Liver (tissue), 9 donors: ENCODE results near the gene KCNQ1. TPM values are rescaled to one million over a fixed set of nuclear protein-coding genes. Genes with fewer than 3 reads are reported as not detected.

Experiments
- DNase-seq: peaks from one replicate; pipeline ENCODE4 v3.0.0-alpha.2; 2017; ENCODE audit warnings: low spot score
- H3K27ac ChIP-seq, 2 donors: one replicate each; pipeline ENCODE4 v1.7.0; 2013; ENCODE audit warnings: inconsistent platforms in 2 of 2, low read length in 2 of 2, control low read depth in 1 of 2, low read depth in 1 of 2, mild to moderate bottlenecking in 1 of 2
- H3K27me3 ChIP-seq, 4 donors: one replicate each; pipeline versions ENCODE4 v1.6.1 to v1.7.0; 2013; ENCODE audit warnings: low read length in 3 of 4, inconsistent platforms in 1 of 4, mild to moderate bottlenecking in 1 of 4, moderate library complexity in 1 of 4; ENCODE audit not compliant: control insufficient read depth in 4 of 4, insufficient read depth in 4 of 4
- H3K36me3 ChIP-seq, 4 donors: one replicate each; pipeline versions ENCODE4 v1.6.1 to v1.7.0; 2013; ENCODE audit warnings: low read length in 3 of 4, mild to moderate bottlenecking in 3 of 4, low read depth in 1 of 4, moderate library complexity in 1 of 4; ENCODE audit not compliant: control insufficient read depth in 4 of 4, insufficient read depth in 3 of 4
- H3K4me1 ChIP-seq, 4 donors: one replicate each; pipeline versions ENCODE4 v1.6.1 to v1.7.0; 2013; ENCODE audit warnings: low read length in 3 of 4, mild to moderate bottlenecking in 3 of 4, moderate library complexity in 1 of 4; ENCODE audit not compliant: control insufficient read depth in 4 of 4, insufficient read depth in 4 of 4
- H3K4me3 ChIP-seq, 3 donors: one replicate each; pipeline versions ENCODE4 v1.6.1 to v1.7.0; 2013; ENCODE audit warnings: low read length in 3 of 3, control low read depth in 1 of 3, low read depth in 1 of 3, mild to moderate bottlenecking in 1 of 3
- H3K9ac ChIP-seq, 2 donors: one replicate each; pipeline ENCODE4 v1.7.0; 2013; ENCODE audit warnings: low read length in 2 of 2, mild to moderate bottlenecking in 2 of 2, moderate library complexity in 2 of 2, control low read depth in 1 of 2, low read depth in 1 of 2
- H3K9me3 ChIP-seq, 4 donors: one replicate each; pipeline versions ENCODE4 v1.6.1 to v1.7.0; 2013; ENCODE audit warnings: low read length in 3 of 4; ENCODE audit not compliant: control insufficient read depth in 4 of 4
- ATF3 ChIP-seq: IDR thresholded peaks from 2 replicates; pipeline ENCODE4 v1.6.1; 2016; ENCODE audit warnings: antibody characterized with exemption
- CTCF ChIP-seq: fragments of 150-350 bp; IDR thresholded peaks from 2 replicates; pipeline ENCODE4 v1.5.1; 2017; ENCODE audit warnings: improper control_type of control experiment, low read depth, low read length; ENCODE audit not compliant: missing input control
- EGR1 ChIP-seq, 2 donors: IDR thresholded peaks; 2 replicates each; pipeline ENCODE4 v1.6.1; 2016 to 2018; ENCODE audit warnings: antibody characterized with exemption in 2 of 2, low read depth in 2 of 2
- FOXA1 ChIP-seq: IDR thresholded peaks from 2 replicates; pipeline ENCODE4 v1.6.1; 2016; ENCODE audit warnings: antibody characterized with exemption
- FOXA2 ChIP-seq: IDR thresholded peaks from 2 replicates; pipeline ENCODE4 v1.6.1; 2016; ENCODE audit warnings: antibody characterized with exemption
- GABPA ChIP-seq, 2 donors: IDR thresholded peaks in 1 of 2; conservative IDR thresholded peaks in 1 of 2; 2 replicates each; pipeline ENCODE4 v1.6.1; 2016; ENCODE audit warnings: antibody characterized with exemption in 2 of 2, mild to moderate bottlenecking in 1 of 2, moderate library complexity in 1 of 2
- HNF4A ChIP-seq, 2 donors: conservative IDR thresholded peaks; 2 replicates each; pipeline ENCODE4 v1.6.1; 2016; ENCODE audit warnings: antibody characterized with exemption in 2 of 2, mild to moderate bottlenecking in 2 of 2
- HNF4G ChIP-seq: IDR thresholded peaks from 2 replicates; pipeline ENCODE4 v1.6.1; 2016; ENCODE audit warnings: antibody characterized with exemption
- JUND ChIP-seq, 2 donors: IDR thresholded peaks; 2 replicates each; pipeline ENCODE4 v1.6.1; 2016; ENCODE audit warnings: antibody characterized with exemption in 2 of 2
- MAX ChIP-seq: IDR thresholded peaks from 2 replicates; pipeline ENCODE4 v1.6.1; 2016; ENCODE audit warnings: antibody characterized with exemption
- NR2F2 ChIP-seq: IDR thresholded peaks from 2 replicates; pipeline ENCODE4 v1.6.1; 2016; ENCODE audit warnings: antibody characterized with exemption
- RAD21 ChIP-seq, 2 donors: IDR thresholded peaks; 2 replicates each; pipeline ENCODE4 v1.6.1; 2016; ENCODE audit warnings: antibody characterized with exemption in 2 of 2, mild to moderate bottlenecking in 2 of 2
- REST ChIP-seq: IDR thresholded peaks from 2 replicates; pipeline ENCODE4 v1.6.1; 2016; ENCODE audit warnings: antibody characterized with exemption, mild to moderate bottlenecking
- RXRA ChIP-seq, 2 donors: IDR thresholded peaks; 2 replicates each; pipeline ENCODE4 v1.6.1; 2017 to 2018; ENCODE audit warnings: antibody characterized with exemption in 2 of 2, mild to moderate bottlenecking in 1 of 2
- SP1 ChIP-seq: IDR thresholded peaks from 2 replicates; pipeline ENCODE4 v1.6.1; 2018; ENCODE audit warnings: antibody characterized with exemption, mild to moderate bottlenecking
- TAF1 ChIP-seq: conservative IDR thresholded peaks from 2 replicates; pipeline ENCODE4 v1.6.1; 2016; ENCODE audit warnings: antibody characterized with exemption, mild to moderate bottlenecking
- YY1 ChIP-seq: IDR thresholded peaks from 2 replicates; pipeline ENCODE4 v1.6.1; 2016; ENCODE audit warnings: antibody characterized with exemption, mild to moderate bottlenecking
- ZBTB33 ChIP-seq: IDR thresholded peaks from 2 replicates; pipeline ENCODE4 v1.6.1; 2016; ENCODE audit warnings: antibody characterized with exemption
- WGBS: extraction: QIAGEN DNeasy Blood & Tissue Kit; methylation state at CpG from one replicate; pipeline ENCODE4 v1.1.7; 2013; 5-methylcytosine and 5-hydroxymethylcytosine counted together
- polyA plus RNA-seq, 2 donors: library from polyadenylated mRNA; stranded (reverse) in 1 of 2; unstranded in 1 of 2; fragments of 200-250 nt in 1 of 2; fragments of >200 nt in 1 of 2; fragmentation: Nextera tagmentation in 1 of 2; extraction: Ambion mirVana in 1 of 2; gene quantifications; one replicate each; pipeline versions ENCODE4 v1.2.1 to v1.2.3, GENCODE V29; 2013 to 2015
- total RNA-seq, 2 donors: library from RNA; depleted of rRNA; stranded (reverse); fragments of >200 nt; gene quantifications; one replicate each; pipeline ENCODE4 v1.2.3, GENCODE V29; 2014
- donor health status: healthy.
- donor health status: healthy.
- donor health status: healthy.
- donor health status: healthy.
- donor health status: healthy.

KCNQ1 gene
- total and polyA plus RNA-seq, 4 donors, result 0.31 to 2.2 (median 1.5) TPM

- TF ChIP-seq EGR1 (IDR thresholded peaks at IDR 0.05; ENCODE audit: low read depth in 2 of 2) (no peak), CTCF (no peak), FOXA1 (no peak), NR2F2 (no peak), HNF4G (no peak), SP1 (no peak), TAF1 (no peak)
Measured at GRCh38 chr11:2561696-2562581, 117.1 kb downstream of the KCNQ1 start (continued).

GRCh38 chr11:2562890-2563212 lies 118.0 kb downstream of the KCNQ1 start:
- no peak for DNase-seq
- Histone ChIP-seq H3K27me3 (no peaks in the 10 kb centered on the region), H3K9ac (no peak overlapping the region), H3K4me3 (no peak overlapping the region), H3K4me1 (no peaks in the 10 kb centered on the region), H3K27ac (no peak overlapping the region), H3K36me3 (no peaks in the 10 kb centered on the region), H3K9me3 (no peaks in the 10 kb centered on the region)
- WGBS, result 80% methylated on average over 6 of the region's 6 CpGs
- TF ChIP-seq GABPA (IDR thresholded peaks at IDR 0.05 in 1 of 2, conservative IDR thresholded peaks at IDR 0.05 in 1 of 2) (no peak), ATF3 (no peak)

- no peaks in the 10 kb centered on the region for H3K36me3 ChIP-seq
- H3K27ac ChIP-seq, result no peak overlapping the region
- H3K4me1 ChIP-seq, result no peaks in the 10 kb centered on the region
- no peak for TF ChIP-seq RXRA (IDR thresholded peaks at IDR 0.05)
- TF ChIP-seq GABPA (IDR thresholded peaks at IDR 0.05 in 1 of 2, conservative IDR thresholded peaks at IDR 0.05 in 1 of 2), result no peak
- TF ChIP-seq NR2F2, result no peak
- TF ChIP-seq SP1, result no peak
- no peak for TF ChIP-seq ZBTB33
- TF ChIP-seq EGR1 (IDR thresholded peaks at IDR 0.05; ENCODE audit: low read depth in 2 of 2), result no peak
- TF ChIP-seq MAX, result no peak
- no peak for TF ChIP-seq REST
- no peak for TF ChIP-seq RAD21 (IDR thresholded peaks at IDR 0.05)
- TF ChIP-seq JUND (IDR thresholded peaks at IDR 0.05), result no peak
- TF ChIP-seq HNF4A (conservative IDR thresholded peaks at IDR 0.05), result no peak
- no peak for TF ChIP-seq YY1
- no peak for TF ChIP-seq FOXA1
- no peak for TF ChIP-seq HNF4G
- no peak for TF ChIP-seq FOXA2
- TF ChIP-seq CTCF, result no peak
- 73% methylated on average over 28 of the region's 28 CpGs for WGBS
- DNase-seq, result no peak
- H3K4me3 ChIP-seq, result no peak overlapping the region
- no peak overlapping the region for H3K9ac ChIP-seq
- H3K27me3 ChIP-seq, result no peaks in the 10 kb centered on the region
- H3K9me3 ChIP-seq, result no peaks in the 10 kb centered on the region
Measured at GRCh38 chr11:2563213-2564007, 118.6 kb downstream of the KCNQ1 start.
